Caco-2 (cell line): Measurements from ENCODE around the gene YWHAB. TPM values are rescaled to one million over a fixed set of nuclear protein-coding genes. Genes with fewer than 3 reads are reported as not detected.

Source experiments
- BruUV-seq: library from RNA; stranded (reverse); fragments of 400-500 nt; replicated peaks from 2 replicates; lab custom pipeline; 2021; lab: Mats Ljungman, UMichigan
- CTCF ChIA-PET: fragments of 300-600 bp; sonication (Branson Sonifier 250); formaldehyde crosslinking; loops from one replicate; lab custom pipeline; 2022; ENCODE audit warnings: antibody characterized with exemption; lab: Charles Lee
- POLR2A ChIA-PET: fragments of 300-600 bp; sonication (Branson Sonifier 250); formaldehyde crosslinking; loops from one replicate; lab custom pipeline; 2022; ENCODE audit warnings: antibody characterized with exemption; lab: Charles Lee
- DNase-seq, 2 experiments: peaks; one replicate each; pipeline versions ENCODE4 v3.0.0 to v3.0.0-alpha.2; 2020 to 2022
- H3K27me3 ChIP-seq: replicated peaks from 2 replicates; pipeline ENCODE4 v1.6.0; 2011; ENCODE audit warnings: low read length; ENCODE audit not compliant: control insufficient read depth, insufficient read depth
- H3K36me3 ChIP-seq: 2 replicates; pipeline ENCODE4 v1.5.1; 2011; ENCODE audit warnings: low read length; ENCODE audit not compliant: control insufficient read depth, insufficient read depth
- H3K4me1 ChIP-seq: fragments of 250-450 bp; sonication (Bioruptor Pico); 2 replicates; pipeline ENCODE4 v1.5.1; 2020; ENCODE audit warnings: mild to moderate bottlenecking
- H3K4me3 ChIP-seq: 2 replicates; pipeline ENCODE4 v1.5.1; 2011; ENCODE audit warnings: low read depth, mild to moderate bottlenecking, control low read depth, low read length
- H3K9me3 ChIP-seq: fragments of 250-450 bp; sonication (Bioruptor Pico); 2 replicates; pipeline ENCODE4 v1.5.1; 2020; ENCODE audit warnings: mild to moderate bottlenecking, moderate library complexity
- H3K27ac Mint-ChIP-seq: one replicate; pipeline ENCODE4 v1.8.0; 2022; ENCODE audit warnings: mixed read lengths; ENCODE audit not compliant: unreplicated experiment
- H3K27me3 Mint-ChIP-seq: one replicate; pipeline ENCODE4 v1.8.0; 2022; ENCODE audit warnings: mixed read lengths; ENCODE audit not compliant: insufficient read depth, unreplicated experiment
- H3K36me3 Mint-ChIP-seq: one replicate; pipeline ENCODE4 v1.8.0; 2022; ENCODE audit warnings: mild to moderate bottlenecking, mixed read lengths; ENCODE audit not compliant: insufficient read depth, unreplicated experiment
- H3K4me1 Mint-ChIP-seq: one replicate; pipeline ENCODE4 v1.8.0; 2022; ENCODE audit warnings: low read depth, mixed read lengths; ENCODE audit not compliant: unreplicated experiment
- H3K4me3 Mint-ChIP-seq: one replicate; pipeline ENCODE4 v1.8.0; 2022; ENCODE audit warnings: mild to moderate bottlenecking, moderate library complexity, mixed read lengths; ENCODE audit not compliant: unreplicated experiment
- H3K9me3 Mint-ChIP-seq: one replicate; pipeline ENCODE4 v1.8.0; 2022; ENCODE audit warnings: mixed read lengths; ENCODE audit not compliant: unreplicated experiment
- CTCF ChIP-seq, 2 experiments: fragments of 200-600 bp in 1 of 2; IDR thresholded peaks; 1 replicate in 1 of 2; 2 replicates in 1 of 2; pipeline versions ENCODE4 v1.5.1 to v1.8.0; 2011 to 2022; ENCODE audit warnings: antibody characterized with exemption in 1 of 2, control low read depth in 1 of 2, inconsistent platforms in 1 of 2, low read depth in 1 of 2, low read length in 1 of 2, mild to moderate bottlenecking in 1 of 2, moderate library complexity in 1 of 2; ENCODE audit not compliant: insufficient read depth in 1 of 2, severe bottlenecking in 1 of 2, unreplicated experiment in 1 of 2
- intact Hi-C: fragments of 100-400 bp; cut with micrococcal nuclease; formaldehyde crosslinking; loops from one replicate; pipeline ENCODE4 v1.10.0; 2022; ENCODE audit not compliant: unreplicated experiment
- total RNA-seq: library from RNA; stranded (reverse); gene quantifications from 2 replicates; pipeline ENCODE4 v1.2.3, GENCODE V29; 2022

Gene YWHAB
- total RNA-seq, 1 experiment from 2014 or later, result 522 TPM

- POLR2A ChIA-PET, result interaction anchor here (0.5 to 1.5 kb wide), 3 partner anchors 28 to 722 kb away, joined by 4 to 9 read pairs (median 6); partner anchors contain the start of gene YWHAB
- CTCF ChIA-PET, result interaction anchor here (0.6 to 1.7 kb wide), 5 partner anchors 10 to 239 kb away, joined by 3 to 12 read pairs (median 5); no protein-coding TSS in a partner anchor
- DNase-seq, result peak; percentile 50 to 69
- H3K4me1 Mint-ChIP-seq, result peaks cover 27% of the 10 kb centered on the region
- H3K27me3 Mint-ChIP-seq, result no peaks in the 10 kb centered on the region
- intact Hi-C loops, result loop anchor here (1.0 to 2.0 kb wide), 2 partner anchors 9 to 28 kb away; partner anchors contain the start of gene YWHAB
- Histone ChIP-seq H3K4me3 (no peak overlapping the region), H3K9me3 (no peaks in the 10 kb centered on the region), H3K27me3 (no peaks in the 10 kb centered on the region), H3K4me1 (peaks cover 24% of the 10 kb centered on the region), H3K36me3 (no peaks in the 10 kb centered on the region)
- peaks cover 25% of the 10 kb centered on the region for H3K9me3 Mint-ChIP-seq
- TF ChIP-seq CTCF (IDR thresholded peaks at IDR 0.05; ENCODE audit: insufficient read depth in 1 of 2, low read depth in 1 of 2, low read length in 1 of 2, severe bottlenecking in 1 of 2, unreplicated experiment in 1 of 2), result no peak
- no peaks in the 10 kb centered on the region for H3K36me3 Mint-ChIP-seq
- BruUV-seq, result no TSS peak
- H3K27ac Mint-ChIP-seq, result peak overlapping the region; percentile 86
- peak overlapping the region; percentile 13 for H3K4me3 Mint-ChIP-seq
Observed at GRCh38 chr20:44856856-44857448, 28.6 kb upstream of the YWHAB start.

DNA sequence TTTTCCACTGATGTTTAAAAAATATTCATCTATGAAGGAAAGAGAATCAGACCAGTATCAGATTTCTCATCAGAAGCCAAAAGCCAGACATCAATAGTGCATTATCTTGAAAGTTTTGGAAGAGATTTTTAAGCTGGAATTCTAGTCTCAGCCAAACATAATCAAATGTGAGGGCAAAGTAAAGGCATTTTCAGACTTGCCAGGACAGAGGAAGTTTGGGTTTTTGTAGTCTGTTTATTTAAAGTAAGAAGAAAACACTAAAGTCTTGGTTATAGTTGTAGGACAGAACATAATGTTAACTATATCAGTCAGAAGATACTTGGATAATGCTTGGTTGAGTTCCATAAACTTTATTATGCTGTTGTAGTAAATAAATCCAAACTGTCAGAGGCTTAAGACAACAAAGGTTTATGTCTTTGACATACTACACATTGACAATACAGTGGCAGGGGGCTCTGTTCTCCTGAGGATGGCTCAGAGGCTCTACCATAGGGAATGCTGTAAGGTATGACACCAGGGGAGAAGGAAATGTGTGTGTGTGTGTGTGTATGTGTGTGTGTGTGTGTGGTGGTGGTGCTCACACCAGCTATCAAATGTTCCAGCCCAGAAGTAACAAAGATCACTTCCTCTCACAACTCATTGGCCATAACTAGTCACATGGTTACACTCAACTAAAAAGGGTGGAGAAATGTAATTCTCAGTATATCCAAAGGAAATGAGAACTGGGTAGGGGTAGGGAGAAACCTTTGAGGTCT lies 26.7 kb upstream of the YWHAB start:
- CTCF ChIA-PET, result interaction anchor here (0.6 to 1.0 kb wide), 3 partner anchors 8 to 175 kb away, joined by 3 to 4 read pairs (median 3); no protein-coding TSS in a partner anchor
- Mint-ChIP-seq H3K4me1 (peaks cover 35% of the 10 kb centered on the region), H3K9me3 (peaks cover 25% of the 10 kb centered on the region)

More for the DNA sequence above, 26.7 kb upstream of the YWHAB start:
- Mint-ChIP-seq H3K27ac (peak overlapping the region; percentile 11), H3K36me3 (no peaks in the 10 kb centered on the region), H3K27me3 (no peaks in the 10 kb centered on the region), H3K4me3 (no peak overlapping the region)
- peak; percentile 65 to 82 for DNase-seq
- POLR2A ChIA-PET, result interaction anchor here (0.7 kb wide), 1 partner anchor 51 kb away, joined by 4 read pairs; the partner anchor contains the start of gene PABPC1L
- Histone ChIP-seq H3K9me3 (no peaks in the 10 kb centered on the region), H3K36me3 (no peaks in the 10 kb centered on the region), H3K27me3 (no peaks in the 10 kb centered on the region), H3K4me3 (no peak overlapping the region), H3K4me1 (peaks cover 30% of the 10 kb centered on the region)
- TF ChIP-seq CTCF (IDR thresholded peaks at IDR 0.05; ENCODE audit: insufficient read depth in 1 of 2, low read depth in 1 of 2, low read length in 1 of 2, severe bottlenecking in 1 of 2, unreplicated experiment in 1 of 2), result no peak
- intact Hi-C loops, result no loop called here
- BruUV-seq, result no TSS peak
